Measurements from ENCODE around the gene NUMBL. TPM values are rescaled to one million over a fixed set of nuclear protein-coding genes. Genes with fewer than 3 reads are reported as not detected.

Gene NUMBL
- polyA plus RNA-seq, 1 experiment: 29.4 TPM

GRCh38 chr19:40673397-40673796 is 17.1 kb downstream of the NUMBL start:
- H3K9me3 ChIP-seq (ENCODE audit: control insufficient read depth, insufficient read depth, low read length): peaks cover 15% of the 10 kb centered on the region
- no peak overlapping the region for H3K4me3 ChIP-seq (ENCODE audit: low read depth, low read length)
- H3K27me3 ChIP-seq (ENCODE audit: control insufficient read depth, insufficient read depth, low read length): no peaks in the 10 kb centered on the region
- CTCF ChIA-PET: no interaction called here
- no peak for TF ChIP-seq CTCF (IDR thresholded peaks at IDR 0.05; ENCODE audit: low read depth, low read length)
- H3K27ac ChIP-seq (ENCODE audit: low read depth, low read length): no peak overlapping the region
- POLR2A ChIA-PET: interaction anchor here (1.0 kb wide), 1 partner anchor 9 kb away, joined by 3 read pairs; no protein-coding TSS in a partner anchor
- DNase-seq (ENCODE audit: low read depth, low spot score): no peak

GRCh38 chr19:40672573-40673299 is 17.7 kb downstream of the NUMBL start:
- no peak for TF ChIP-seq CTCF (IDR thresholded peaks at IDR 0.05; ENCODE audit: low read depth, low read length)
- Histone ChIP-seq H3K27me3 (ENCODE audit: control insufficient read depth, insufficient read depth, low read length) (no peaks in the 10 kb centered on the region), H3K9me3 (ENCODE audit: control insufficient read depth, insufficient read depth, low read length) (peaks cover 15% of the 10 kb centered on the region), H3K4me3 (ENCODE audit: low read depth, low read length) (no peak overlapping the region), H3K27ac (ENCODE audit: low read depth, low read length) (no peak overlapping the region)
- ChIA-PET CTCF (no interaction called here), POLR2A (interaction anchor here (0.6 to 1.0 kb wide), 2 partner anchors 8 to 97 kb away, joined by 3 to 4 read pairs; no protein-coding TSS in a partner anchor)
- no peak for DNase-seq (ENCODE audit: low read depth, low spot score)

DNA sequence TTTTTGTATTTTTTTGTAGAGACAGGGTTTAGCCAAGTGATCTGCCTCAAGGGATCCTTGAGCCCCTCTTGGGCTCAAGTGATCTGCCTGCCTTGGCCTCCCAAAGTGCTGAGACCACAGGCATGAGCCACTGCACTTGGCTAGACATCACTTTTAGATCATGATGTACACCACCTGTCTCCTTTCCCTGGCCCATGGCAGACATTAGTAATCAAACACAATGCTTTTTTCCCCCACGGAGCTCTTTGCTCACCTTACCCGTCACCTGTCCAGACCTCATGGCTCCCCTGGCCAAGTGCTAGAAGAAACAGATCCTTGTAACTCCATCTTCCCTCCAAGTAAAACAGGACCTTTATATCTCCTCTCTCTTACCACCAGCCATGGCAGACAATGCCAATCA is 18.4 kb downstream of the NUMBL start:
- POLR2A ChIA-PET: interaction anchor here (0.7 kb wide), 1 partner anchor 9 kb away, joined by 3 read pairs; no protein-coding TSS in a partner anchor

DNA sequence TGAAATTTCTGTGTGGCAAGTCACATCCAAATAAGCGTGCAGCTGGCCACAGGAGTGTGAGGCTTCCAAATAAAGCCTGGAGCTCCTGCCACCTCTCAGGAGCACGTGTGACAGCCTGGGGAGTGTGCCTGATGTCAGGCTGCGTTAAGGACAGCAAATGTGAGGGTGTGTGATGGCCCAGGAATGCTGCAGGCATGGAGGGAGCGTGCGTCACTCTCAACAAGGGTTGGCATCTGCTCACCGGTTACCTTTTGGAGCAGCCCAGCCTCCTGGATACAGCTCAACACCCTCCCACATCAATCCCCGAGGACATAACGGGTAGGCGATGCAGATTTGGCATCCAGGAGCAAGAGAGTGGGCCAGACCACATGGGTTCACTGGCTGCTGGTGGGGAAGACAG is 19.0 kb downstream of the NUMBL start:
- ChIA-PET POLR2A (interaction anchor here (0.7 kb wide), 1 partner anchor 8 kb away, joined by 3 read pairs; no protein-coding TSS in a partner anchor), CTCF (interaction anchor here (1.4 kb wide), 1 partner anchor 135 kb away, joined by 3 read pairs; no protein-coding TSS in a partner anchor)
- DNase-seq (ENCODE audit: low read depth, low spot score): no peak
- Histone ChIP-seq H3K4me3 (ENCODE audit: low read depth, low read length) (no peak overlapping the region), H3K9me3 (ENCODE audit: control insufficient read depth, insufficient read depth, low read length) (peaks cover 15% of the 10 kb centered on the region), H3K27me3 (ENCODE audit: control insufficient read depth, insufficient read depth, low read length) (no peaks in the 10 kb centered on the region), H3K27ac (ENCODE audit: low read depth, low read length) (no peak overlapping the region)
- TF ChIP-seq CTCF (IDR thresholded peaks at IDR 0.05; ENCODE audit: low read depth, low read length): no peak

More for the DNA sequence above, 18.4 kb downstream of the NUMBL start:
- H3K9me3 ChIP-seq (ENCODE audit: control insufficient read depth, insufficient read depth, low read length): peaks cover 15% of the 10 kb centered on the region
- TF ChIP-seq CTCF (IDR thresholded peaks at IDR 0.05; ENCODE audit: low read depth, low read length): no peak
- no peaks in the 10 kb centered on the region for H3K27me3 ChIP-seq (ENCODE audit: control insufficient read depth, insufficient read depth, low read length)
- H3K4me3 ChIP-seq (ENCODE audit: low read depth, low read length): no peak overlapping the region
- H3K27ac ChIP-seq (ENCODE audit: low read depth, low read length): no peak overlapping the region
- CTCF ChIA-PET: interaction anchor here (1.4 kb wide), 1 partner anchor 135 kb away, joined by 3 read pairs; no protein-coding TSS in a partner anchor
- DNase-seq (ENCODE audit: low read depth, low spot score): no peak

DNA sequence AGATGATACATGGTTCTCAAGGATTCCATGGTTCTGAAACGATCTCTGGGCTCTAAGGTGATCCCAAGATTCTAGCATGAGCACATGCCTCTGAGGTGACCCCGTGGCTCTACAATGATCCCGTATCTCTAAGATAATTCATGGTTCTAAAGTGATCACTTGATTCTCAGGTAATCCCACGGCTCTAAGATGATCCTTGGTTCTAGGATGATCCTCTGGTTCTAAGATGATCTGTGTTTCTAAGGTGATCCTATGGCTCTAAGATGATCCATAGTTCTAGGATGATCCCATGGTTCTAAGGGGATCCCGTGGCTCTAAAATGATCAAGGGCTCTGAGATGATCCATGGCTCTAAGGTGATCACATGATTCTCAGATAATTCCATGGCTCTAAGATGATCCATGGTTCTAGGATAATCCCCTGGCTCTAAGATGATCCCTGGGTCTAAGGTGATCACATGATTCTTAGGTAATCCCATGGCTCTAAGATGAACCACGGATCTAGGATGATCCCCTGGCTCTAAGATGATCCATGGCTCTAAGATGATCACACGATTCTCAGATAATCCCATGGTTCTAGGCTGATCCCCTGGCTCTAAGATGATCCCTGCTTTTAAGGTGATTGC is 21.3 kb downstream of the NUMBL start:
- Histone ChIP-seq H3K27ac (ENCODE audit: low read depth, low read length) (no peak overlapping the region), H3K27me3 (ENCODE audit: control insufficient read depth, insufficient read depth, low read length) (no peaks in the 10 kb centered on the region), H3K9me3 (ENCODE audit: control insufficient read depth, insufficient read depth, low read length) (peaks cover 15% of the 10 kb centered on the region), H3K4me3 (ENCODE audit: low read depth, low read length) (no peak overlapping the region)
- ChIA-PET POLR2A (no interaction called here), CTCF (no interaction called here)
- no peak for TF ChIP-seq CTCF (IDR thresholded peaks at IDR 0.05; ENCODE audit: low read depth, low read length)
- DNase-seq (ENCODE audit: low read depth, low spot score): no peak

Data from AG04450 (cell line).